Gastroesophageal sphincter (tissue), 4 donors: ENCODE measurements around the gene TOMM22. TPM values are rescaled to one million over a fixed set of nuclear protein-coding genes. Genes with fewer than 3 reads are reported as not detected.
A peak's percentile ranks its signal among the peaks of the same experiment; 100 is the strongest.

Experiments used
- ATAC-seq: fragments of 150-250 bp; one replicate; pipeline ENCODE4 v1.9.1; 2016; ENCODE audit warnings: mild to moderate bottlenecking, moderate library complexity
- H3K27ac ChIP-seq, 4 donors: fragments of 200-600 bp; sonication (generic) in 3 of 4; 1 replicate in 3 of 4; 2 replicates in 1 of 4; pipeline ENCODE4 v1.5.1; 2016 to 2019
- H3K27me3 ChIP-seq: fragments of 200-600 bp; sonication (generic); one replicate; pipeline ENCODE4 v1.5.1; 2019
- H3K36me3 ChIP-seq, 2 donors: fragments of 200-600 bp; sonication (generic); one replicate each; pipeline ENCODE4 v1.5.1; 2019; ENCODE audit warnings: control low read depth in 1 of 2
- H3K4me1 ChIP-seq, 3 donors: fragments of 200-600 bp; sonication (generic); 1 replicate in 2 of 3; 2 replicates in 1 of 3; pipeline ENCODE4 v1.5.1; 2016 to 2019; ENCODE audit warnings: control low read depth in 2 of 3
- H3K4me3 ChIP-seq, 2 donors: fragments of 200-600 bp; sonication (generic); one replicate each; pipeline ENCODE4 v1.5.1; 2019; ENCODE audit warnings: mild to moderate bottlenecking in 1 of 2, moderate library complexity in 1 of 2
- H3K9me3 ChIP-seq, 3 donors: fragments of 200-600 bp; sonication (generic); one replicate each; pipeline ENCODE4 v1.5.1; 2017 to 2019; ENCODE audit warnings: control low read depth in 2 of 3
- CTCF ChIP-seq, 4 experiments: fragments of 200-600 bp in 2 of 4; fragments of 450-650 bp in 2 of 4; sonication (generic) in 1 of 4; IDR thresholded peaks; one replicate each; pipeline ENCODE4 v1.5.1; 2017 to 2019; ENCODE audit warnings: antibody characterized with exemption in 4 of 4, mild to moderate bottlenecking in 2 of 4, moderate library complexity in 2 of 4
- EP300 ChIP-seq: sonication (generic); formaldehyde crosslinking; IDR thresholded peaks from one replicate; pipeline ENCODE4 v1.6.1; 2017; ENCODE audit warnings: antibody characterized with exemption, mild to moderate bottlenecking
- POLR2A ChIP-seq, 2 donors: fragments of 450-650 bp; IDR thresholded peaks; one replicate each; pipeline ENCODE4 v1.6.1; 2017; ENCODE audit warnings: antibody characterized with exemption in 2 of 2, mild to moderate bottlenecking in 2 of 2, moderate library complexity in 1 of 2
- POLR2AphosphoS5 ChIP-seq: sonication (generic); formaldehyde crosslinking; IDR thresholded peaks from one replicate; pipeline ENCODE4 v1.6.1; 2017; ENCODE audit warnings: antibody characterized with exemption
- WGBS, 2 donors: methylation state at CpG; one replicate each; pipeline ENCODE4 v1.1.5; 2018; ENCODE audit warnings: low coverage in 1 of 2; 5-methylcytosine and 5-hydroxymethylcytosine counted together
- total RNA-seq, 4 donors: library from RNA; depleted of rRNA; stranded (reverse); fragments of >200 nt; gene quantifications; one replicate each; pipeline ENCODE4 v1.1.0, GENCODE V29; 2016

Gene TOMM22
- total RNA-seq, 4 donors from 2014 or later = 29.6 to 41.2 (median 32.2) TPM

GRCh38 chr22:38694049-38694448 is 12.3 kb downstream of the TOMM22 start:
- 62 to 79% methylated on average over 2 of the region's 2 CpGs for WGBS, 2 donors
- no peak overlapping the region for H3K27ac ChIP-seq
- TF ChIP-seq POLR2A (IDR thresholded peaks at IDR 0.05) = no peak
- no peak for TF ChIP-seq EP300
- TF ChIP-seq CTCF (IDR thresholded peaks at IDR 0.05) = no peak
- no peak for TF ChIP-seq POLR2AphosphoS5

GRCh38 chr22:38694940-38695339 is 13.2 kb downstream of the TOMM22 start:
- ATAC-seq = no peak
- Histone ChIP-seq H3K27me3 (no peaks in the 10 kb centered on the region), H3K4me3 (no peak overlapping the region), H3K27ac (no peak overlapping the region), H3K4me1 (peaks cover 0 to 73% (median 38%) of the 10 kb centered on the region in 3 donors), H3K9me3 (no peaks in the 10 kb centered on the region), H3K36me3 (peaks cover 0 to 39% of the 10 kb centered on the region in 2 donors)
- 58 to 89% methylated on average over 3 of the region's 3 CpGs for whole genome bisulfite sequencing, 2 donors
- no peak for TF ChIP-seq POLR2AphosphoS5
- no peak for TF ChIP-seq EP300
- TF ChIP-seq POLR2A (IDR thresholded peaks at IDR 0.05) = no peak
- no peak for TF ChIP-seq CTCF (IDR thresholded peaks at IDR 0.05)

More at GRCh38 chr22:38694049-38694448, 12.3 kb downstream of the TOMM22 start:
- no peak for ATAC-seq
- Histone ChIP-seq H3K9me3 (no peaks in the 10 kb centered on the region), H3K27me3 (no peaks in the 10 kb centered on the region), H3K4me1 (peaks cover 0 to 64% (median 37%) of the 10 kb centered on the region in 3 donors), H3K36me3 (peaks cover 0 to 47% of the 10 kb centered on the region in 2 donors), H3K4me3 (no peak overlapping the region)

- ATAC-seq = no peak
- Histone ChIP-seq H3K9me3 (no peaks in the 10 kb centered on the region), H3K4me1 (peaks cover 0 to 77% (median 38%) of the 10 kb centered on the region in 3 donors), H3K27me3 (no peaks in the 10 kb centered on the region), H3K27ac (peak overlapping the region; percentile 51 to 99 (median 94)), H3K4me3 (peak overlapping the region in 1 of 2 donors; percentile 16), H3K36me3 (peaks cover 0 to 21% of the 10 kb centered on the region in 2 donors)
- no peak for TF ChIP-seq POLR2A (IDR thresholded peaks at IDR 0.05)
- TF ChIP-seq EP300 = no peak
- TF ChIP-seq POLR2AphosphoS5 = peak; percentile 34
- TF ChIP-seq CTCF (IDR thresholded peaks at IDR 0.05) = no peak
- 15 to 34% methylated on average over 3 of the region's 3 CpGs for WGBS, 2 donors
These were observed 15.1 kb downstream of the TOMM22 start for GRCh38 chr22:38696606-38697424.

- Histone ChIP-seq H3K36me3 (peaks cover 0 to 15% of the 10 kb centered on the region in 2 donors), H3K27ac (peak overlapping the region; percentile 51 to 99 (median 94)), H3K9me3 (no peaks in the 10 kb centered on the region), H3K27me3 (no peaks in the 10 kb centered on the region), H3K4me1 (peaks cover 0 to 78% (median 38%) of the 10 kb centered on the region in 3 donors), H3K4me3 (peak overlapping the region in 1 of 2 donors; percentile 16)
- TF ChIP-seq POLR2AphosphoS5 (no peak), CTCF (IDR thresholded peaks at IDR 0.05) (no peak), POLR2A (IDR thresholded peaks at IDR 0.05) (no peak), EP300 (no peak)
- WGBS, 2 donors = 37 to 67% methylated on average over 7 to 8 of the region's 8 CpGs
- no peak for ATAC-seq
These were observed 15.8 kb downstream of the TOMM22 start for GRCh38 chr22:38697425-38698089.
